Omental fat pad (tissue), 4 donors: ENCODE data around the gene ACOX1. TPM values are rescaled to one million over a fixed set of nuclear protein-coding genes. Genes with fewer than 3 reads are reported as not detected.
A peak's percentile ranks its signal among the peaks of the same experiment; 100 is the strongest.

ENCODE experiments used
- ATAC-seq: fragments of 150-250 bp; one replicate; pipeline ENCODE4 v1.9.1; 2016; ENCODE audit warnings: mild to moderate bottlenecking, moderate library complexity; ENCODE audit not compliant: low FRiP score
- DNase-seq: peaks from one replicate; pipeline ENCODE4 v3.0.0-alpha.2; 2019; ENCODE audit warnings: low spot score
- total RNA-seq, 4 donors: library from RNA; depleted of rRNA; stranded (reverse); fragments of >200 nt; gene quantifications; one replicate each; pipeline ENCODE4 v1.1.0, GENCODE V29; 2016
- TF ChIP-seq, protein P1 (sequence below), 3 donors: fragments of 450-650 bp; IDR thresholded peaks; one replicate each; pipeline ENCODE4 v1.5.1; 2016 to 2017; ENCODE audit warnings: antibody characterized with exemption in 3 of 3, mild to moderate bottlenecking in 3 of 3, moderate library complexity in 2 of 3

ACOX1 gene
- total RNA-seq, 4 donors from 2014 or later = 63.7 to 176 (median 123) TPM

DNA sequence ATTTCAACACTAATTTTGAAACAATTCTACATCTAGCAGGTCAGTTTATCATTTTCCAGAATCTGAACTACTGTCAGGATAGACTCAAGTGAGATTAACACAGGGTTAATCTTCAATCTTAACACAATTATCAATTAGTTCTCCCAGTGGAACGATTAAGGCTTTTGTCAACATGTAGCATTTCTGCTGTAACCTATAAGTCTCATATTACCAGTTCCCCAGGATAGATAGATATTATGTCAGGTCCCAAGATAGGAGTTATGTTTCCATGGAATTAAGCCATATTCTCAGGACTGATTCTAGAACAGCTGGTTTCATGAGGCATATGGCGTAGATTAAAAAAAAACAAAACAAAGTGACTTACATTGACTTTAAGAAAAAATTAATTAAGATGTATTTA, 33.8 kb downstream of the ACOX1 start:
- TF ChIP-seq, protein P1, sequence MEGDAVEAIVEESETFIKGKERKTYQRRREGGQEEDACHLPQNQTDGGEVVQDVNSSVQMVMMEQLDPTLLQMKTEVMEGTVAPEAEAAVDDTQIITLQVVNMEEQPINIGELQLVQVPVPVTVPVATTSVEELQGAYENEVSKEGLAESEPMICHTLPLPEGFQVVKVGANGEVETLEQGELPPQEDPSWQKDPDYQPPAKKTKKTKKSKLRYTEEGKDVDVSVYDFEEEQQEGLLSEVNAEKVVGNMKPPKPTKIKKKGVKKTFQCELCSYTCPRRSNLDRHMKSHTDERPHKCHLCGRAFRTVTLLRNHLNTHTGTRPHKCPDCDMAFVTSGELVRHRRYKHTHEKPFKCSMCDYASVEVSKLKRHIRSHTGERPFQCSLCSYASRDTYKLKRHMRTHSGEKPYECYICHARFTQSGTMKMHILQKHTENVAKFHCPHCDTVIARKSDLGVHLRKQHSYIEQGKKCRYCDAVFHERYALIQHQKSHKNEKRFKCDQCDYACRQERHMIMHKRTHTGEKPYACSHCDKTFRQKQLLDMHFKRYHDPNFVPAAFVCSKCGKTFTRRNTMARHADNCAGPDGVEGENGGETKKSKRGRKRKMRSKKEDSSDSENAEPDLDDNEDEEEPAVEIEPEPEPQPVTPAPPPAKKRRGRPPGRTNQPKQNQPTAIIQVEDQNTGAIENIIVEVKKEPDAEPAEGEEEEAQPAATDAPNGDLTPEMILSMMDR (IDR thresholded peaks at IDR 0.05) = no peak
- DNase-seq = no peak
- no peak for ATAC-seq

DNA sequence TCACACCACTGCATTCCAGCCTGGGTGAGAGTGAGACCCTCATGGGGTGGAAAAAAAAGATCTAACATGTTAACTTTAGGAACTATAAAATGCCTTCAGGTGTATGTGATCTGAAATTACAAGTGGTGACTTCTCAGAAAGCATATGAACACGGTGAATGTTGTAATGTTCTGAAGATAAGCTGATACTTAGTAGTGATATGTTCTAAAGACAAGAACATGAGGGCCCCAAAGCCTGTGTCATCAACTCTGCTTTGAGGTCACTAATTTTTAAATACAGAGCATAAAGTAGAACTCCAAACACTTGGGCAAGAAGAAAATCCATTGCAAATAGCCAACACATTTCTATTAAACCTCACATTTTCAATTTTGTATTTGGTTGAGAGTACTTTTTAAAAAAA, 35.5 kb downstream of the ACOX1 start:
- no peak for DNase-seq
- no peak for ATAC-seq
- TF ChIP-seq, protein P1 (IDR thresholded peaks at IDR 0.05) = no peak

DNA sequence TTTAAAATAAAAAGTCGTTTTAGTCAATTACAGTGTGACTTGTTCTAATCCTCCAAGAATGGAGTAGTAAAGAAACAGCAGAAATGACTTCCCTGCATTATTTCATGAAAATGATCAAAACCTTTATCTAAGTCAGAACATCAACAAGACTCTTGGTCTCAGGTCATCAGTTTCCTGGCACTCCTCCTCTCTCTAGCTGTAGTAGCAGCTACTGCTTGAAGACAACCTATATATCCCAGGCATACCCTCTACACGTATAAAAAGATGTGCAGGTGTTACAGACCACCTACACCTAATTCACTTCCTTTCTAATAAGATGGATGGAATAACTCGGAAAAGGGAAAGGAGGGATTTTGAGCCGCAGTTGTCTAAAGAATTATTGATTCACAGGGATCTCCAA, 36.5 kb downstream of the ACOX1 start:
- ATAC-seq = no peak
- TF ChIP-seq, protein P1 (IDR thresholded peaks at IDR 0.05) = no peak

DNA sequence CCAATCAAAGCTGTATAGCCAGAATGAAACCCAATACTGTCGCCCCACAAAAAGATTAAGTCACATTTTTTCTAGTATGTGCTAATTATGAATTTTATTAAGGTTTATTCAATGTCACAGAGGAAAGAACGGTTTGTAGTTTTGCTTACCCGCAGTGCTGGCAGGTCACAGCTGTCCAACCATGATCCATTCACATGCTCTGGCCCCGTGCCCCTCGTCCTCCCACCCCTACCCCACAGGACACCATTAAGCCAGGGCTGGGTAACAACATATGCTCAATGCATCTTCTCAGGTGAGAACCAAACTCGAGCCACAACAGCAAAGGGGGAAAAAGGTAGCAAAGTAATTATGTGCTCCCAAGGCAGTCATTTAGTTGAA, 37.5 kb downstream of the ACOX1 start:
- DNase-seq (no peak), ATAC-seq (no peak)

More for the DNA sequence above, 36.5 kb downstream of the ACOX1 start:
- DNase-seq = no peak

DNA sequence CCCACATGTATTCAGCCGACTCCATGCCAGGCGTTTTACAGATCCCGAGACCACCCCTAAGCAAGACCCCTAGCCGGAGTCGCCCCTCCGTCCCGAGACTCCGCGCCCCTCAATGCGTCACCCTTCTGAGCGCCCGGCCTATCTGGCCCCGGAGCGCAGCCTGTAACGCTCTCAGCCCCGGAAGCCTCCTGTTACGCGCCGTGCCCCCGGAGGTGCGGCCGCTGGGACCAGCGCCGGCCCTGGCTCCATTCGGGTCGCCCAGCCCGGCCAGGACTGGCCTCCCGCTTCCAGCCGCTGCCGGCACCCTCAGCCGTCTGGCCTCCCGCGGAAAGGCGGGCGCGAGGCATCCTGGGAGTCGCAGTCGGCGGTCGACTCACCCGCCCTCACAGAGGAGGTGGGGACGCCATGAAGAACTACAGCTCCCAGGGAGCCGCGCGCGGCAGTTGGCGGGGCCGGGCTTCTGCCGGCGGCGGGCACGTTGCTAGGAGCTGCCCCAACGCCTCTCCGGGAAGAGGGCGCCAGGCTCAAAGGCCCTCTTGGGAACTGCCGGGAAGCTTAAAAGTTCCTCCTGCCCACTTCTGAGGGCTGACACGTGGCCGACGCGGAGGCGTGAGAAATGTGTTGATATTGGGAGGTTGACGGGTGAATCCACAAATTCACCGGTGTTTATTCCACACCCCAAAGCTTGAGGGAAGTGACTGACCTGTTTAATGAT, 38.1 kb downstream of the ACOX1 start, which contains the start of gene FBF1:
FBF1 (minus strand) TSS at position 316 of the 715 bp plus-strand sequence. CDS start 2,893 bp downstream, outside the sequence.
- TF ChIP-seq, protein P1 (IDR thresholded peaks at IDR 0.05) = no peak
- peak; percentile 63 for DNase-seq
- peak; percentile 99 for ATAC-seq

More for the DNA sequence above, 37.5 kb downstream of the ACOX1 start:
- TF ChIP-seq, protein P1 (IDR thresholded peaks at IDR 0.05) = no peak

DNA sequence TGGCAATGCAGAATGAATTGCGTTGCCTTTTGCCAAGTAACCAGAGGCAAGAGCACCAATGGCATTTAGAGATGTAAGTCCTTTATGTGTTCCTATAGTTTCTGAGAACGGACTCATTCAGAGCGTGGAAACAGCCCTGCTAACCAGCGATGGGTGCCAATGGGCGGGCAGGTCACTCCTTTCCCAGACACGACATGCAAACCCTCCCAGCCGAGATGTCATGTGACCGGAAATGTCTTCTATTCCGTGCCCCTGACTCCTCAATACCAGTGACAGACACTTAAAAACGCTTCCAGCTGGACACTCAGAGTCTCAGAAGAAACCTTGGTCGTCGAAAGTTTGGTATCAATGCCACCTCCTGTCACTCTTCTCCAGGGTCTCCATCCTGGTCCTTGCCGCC, 41.3 kb downstream of the ACOX1 start:
- TF ChIP-seq, protein P1 (IDR thresholded peaks at IDR 0.05) = no peak
- DNase-seq (no peak), ATAC-seq (no peak)

DNA sequence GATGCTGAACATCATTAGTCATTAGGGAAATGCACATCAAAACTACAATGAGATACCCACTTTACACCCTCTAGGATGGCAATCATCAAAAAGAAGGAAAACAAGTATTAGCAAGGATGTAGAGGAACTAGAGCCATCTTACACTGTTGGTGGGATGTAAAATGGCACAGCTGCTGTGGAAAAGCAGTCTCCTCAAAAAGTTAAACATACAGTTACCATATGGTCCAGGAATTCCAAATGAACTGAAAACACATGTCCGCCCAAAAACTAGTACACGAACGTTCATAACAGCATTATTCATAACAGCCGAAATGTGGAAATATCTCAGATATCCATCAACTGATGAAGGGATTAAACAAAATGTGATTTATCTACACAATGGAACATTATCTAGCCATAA, 45.2 kb downstream of the ACOX1 start:
- DNase-seq (no peak), ATAC-seq (no peak)
- TF ChIP-seq, protein P1 (IDR thresholded peaks at IDR 0.05) = no peak
